Measurements from ENCODE around the gene IFITM1.
"Not testable (repeated sequence)": the region's sequence is repeated elsewhere in the genome, so short reads cannot be mapped to it uniquely, and the experiment has no call there.

Gene IFITM1

GRCh38 chr11:316891-317301 is 3.1 kb downstream of the IFITM1 start:
- no peaks in the 10 kb centered on the region for H3K36me3 Mint-ChIP-seq
- ATAC-seq (ENCODE audit: low read depth) (no peak), DNase-seq (ENCODE audit: low spot score in 2 of 2) (no peak)
- H3K27ac Mint-ChIP-seq, result peak overlapping the region; percentile 17
- no peaks in the 10 kb centered on the region for H3K9me3 Mint-ChIP-seq
- H3K4me1 Mint-ChIP-seq, result peaks cover 28% of the 10 kb centered on the region
- H3K27me3 Mint-ChIP-seq, result no peaks in the 10 kb centered on the region
- peak overlapping the region; percentile 9 for H3K4me3 Mint-ChIP-seq

- H3K27me3 Mint-ChIP-seq; ATAC-seq (ENCODE audit: low read depth); H3K9me3 Mint-ChIP-seq; DNase-seq (ENCODE audit: low spot score in 2 of 2); H3K36me3 Mint-ChIP-seq: not testable (repeated sequence)
- peak overlapping the region; percentile 63 for H3K4me3 Mint-ChIP-seq
- H3K4me1 Mint-ChIP-seq, result peaks cover 27% of the 10 kb centered on the region
- H3K27ac Mint-ChIP-seq, result peak overlapping the region; percentile 17
These were observed 4.0 kb downstream of the IFITM1 start for GRCh38 chr11:317668-318404.

- not testable (repeated sequence) for H3K27me3 Mint-ChIP-seq; DNase-seq (ENCODE audit: low spot score in 2 of 2); H3K4me3 Mint-ChIP-seq; H3K27ac Mint-ChIP-seq; H3K9me3 Mint-ChIP-seq; H3K36me3 Mint-ChIP-seq
- peak; percentile 61 for ATAC-seq (ENCODE audit: low read depth)
- H3K4me1 Mint-ChIP-seq, result peaks cover 21% of the 10 kb centered on the region
These were observed 4.7 kb downstream of the IFITM1 start for GRCh38 chr11:318405-319120.

- peak overlapping the region; percentile 73 for H3K4me3 Mint-ChIP-seq
- not testable (repeated sequence) for H3K27ac Mint-ChIP-seq; H3K36me3 Mint-ChIP-seq; H3K27me3 Mint-ChIP-seq; ATAC-seq (ENCODE audit: low read depth); DNase-seq (ENCODE audit: low spot score in 2 of 2); H3K9me3 Mint-ChIP-seq
- peaks cover 16% of the 10 kb centered on the region for H3K4me1 Mint-ChIP-seq
These were observed 5.5 kb downstream of the IFITM1 start for GRCh38 chr11:319121-319887.

GRCh38 chr11:319888-320273 is 6.0 kb downstream of the IFITM1 start:
- not testable (repeated sequence) for DNase-seq (ENCODE audit: low spot score in 2 of 2)

GRCh38 chr11:324156-324555 is 10.3 kb downstream of the IFITM1 start:
- ATAC-seq (ENCODE audit: low read depth), result no peak
- H3K4me1 Mint-ChIP-seq, result peaks cover 23% of the 10 kb centered on the region

More at GRCh38 chr11:319888-320273, 6.0 kb downstream of the IFITM1 start:
- Mint-ChIP-seq H3K4me1 (peaks cover 13% of the 10 kb centered on the region), H3K4me3 (peak overlapping the region; percentile 73)
- H3K27me3 Mint-ChIP-seq; H3K27ac Mint-ChIP-seq; H3K36me3 Mint-ChIP-seq; ATAC-seq (ENCODE audit: low read depth); H3K9me3 Mint-ChIP-seq: not testable (repeated sequence)

GRCh38 chr11:324593-325517 is 11.0 kb downstream of the IFITM1 start:
- H3K27me3 Mint-ChIP-seq; H3K27ac Mint-ChIP-seq; ATAC-seq (ENCODE audit: low read depth); H3K9me3 Mint-ChIP-seq; DNase-seq (ENCODE audit: low spot score in 2 of 2); H3K4me3 Mint-ChIP-seq; H3K36me3 Mint-ChIP-seq: not testable (repeated sequence)
- peaks cover 24% of the 10 kb centered on the region for H3K4me1 Mint-ChIP-seq

More at GRCh38 chr11:324156-324555, 10.3 kb downstream of the IFITM1 start:
- H3K36me3 Mint-ChIP-seq, result no peaks in the 10 kb centered on the region
- DNase-seq (ENCODE audit: low spot score in 2 of 2), result no peak
- H3K27ac Mint-ChIP-seq, result no peak overlapping the region
- no peaks in the 10 kb centered on the region for H3K9me3 Mint-ChIP-seq
- H3K4me3 Mint-ChIP-seq, result no peak overlapping the region
- no peaks in the 10 kb centered on the region for H3K27me3 Mint-ChIP-seq

GRCh38 chr11:325796-326591 is 12.2 kb downstream of the IFITM1 start:
- H3K27ac Mint-ChIP-seq, result peak overlapping the region; percentile 92
- H3K9me3 Mint-ChIP-seq, result no peaks in the 10 kb centered on the region
- H3K4me3 Mint-ChIP-seq, result peak overlapping the region; percentile 62
- ATAC-seq (ENCODE audit: low read depth), result no peak
- H3K27me3 Mint-ChIP-seq, result no peaks in the 10 kb centered on the region
- no peaks in the 10 kb centered on the region for H3K36me3 Mint-ChIP-seq
- DNase-seq (ENCODE audit: low spot score in 2 of 2), result no peak
- H3K4me1 Mint-ChIP-seq, result peaks cover 24% of the 10 kb centered on the region

GRCh38 chr11:326592-326841 is 12.7 kb downstream of the IFITM1 start:
- no peaks in the 10 kb centered on the region for H3K9me3 Mint-ChIP-seq
- ATAC-seq (ENCODE audit: low read depth) (peak; percentile 9), DNase-seq (ENCODE audit: low spot score in 2 of 2) (no peak)
- H3K4me3 Mint-ChIP-seq, result peak overlapping the region; percentile 62
- no peaks in the 10 kb centered on the region for H3K27me3 Mint-ChIP-seq
- H3K4me1 Mint-ChIP-seq, result peaks cover 29% of the 10 kb centered on the region
- peak overlapping the region; percentile 92 for H3K27ac Mint-ChIP-seq
- H3K36me3 Mint-ChIP-seq, result no peaks in the 10 kb centered on the region

GRCh38 chr11:326842-327580 is 13.2 kb downstream of the IFITM1 start:
- Mint-ChIP-seq H3K36me3 (no peaks in the 10 kb centered on the region), H3K4me3 (peak overlapping the region; percentile 67), H3K4me1 (peaks cover 29% of the 10 kb centered on the region), H3K9me3 (no peaks in the 10 kb centered on the region), H3K27ac (peak overlapping the region; percentile 92), H3K27me3 (no peaks in the 10 kb centered on the region)
- DNase-seq (ENCODE audit: low spot score in 2 of 2), result peak in 1 of 2 donors; percentile 48
- peak; percentile 80 for ATAC-seq (ENCODE audit: low read depth)

- Mint-ChIP-seq H3K27ac (peak overlapping the region; percentile 92), H3K4me1 (peaks cover 29% of the 10 kb centered on the region)
- no peak for DNase-seq (ENCODE audit: low spot score in 2 of 2)
These were observed 13.7 kb downstream of the IFITM1 start for GRCh38 chr11:327581-327923.

GRCh38 chr11:328012-328411 is 14.2 kb downstream of the IFITM1 start:
- H3K27ac Mint-ChIP-seq, result no peak overlapping the region
- no peak overlapping the region for H3K4me3 Mint-ChIP-seq
- peaks cover 29% of the 10 kb centered on the region for H3K4me1 Mint-ChIP-seq
- DNase-seq (ENCODE audit: low spot score in 2 of 2) (no peak), ATAC-seq (ENCODE audit: low read depth) (no peak)
- no peaks in the 10 kb centered on the region for H3K36me3 Mint-ChIP-seq
- H3K9me3 Mint-ChIP-seq, result no peaks in the 10 kb centered on the region
- H3K27me3 Mint-ChIP-seq, result no peaks in the 10 kb centered on the region

More at GRCh38 chr11:327581-327923, 13.7 kb downstream of the IFITM1 start:
- Mint-ChIP-seq H3K9me3 (no peaks in the 10 kb centered on the region), H3K36me3 (no peaks in the 10 kb centered on the region), H3K27me3 (no peaks in the 10 kb centered on the region), H3K4me3 (peak overlapping the region; percentile 67)
- ATAC-seq (ENCODE audit: low read depth), result no peak

All from memory B cell (primary cell).